K562 (cell line): ENCODE results near the gene PLD1. TPM values are rescaled to one million over a fixed set of nuclear protein-coding genes. Genes with fewer than 3 reads are reported as not detected.

ENCODE experiments used
- BRD9 ChIP-seq: fragments of 450-650 bp; IDR thresholded peaks from 2 replicates; pipeline ENCODE4 v1.6.1; 2018; ENCODE audit warnings: low read depth; ENCODE audit not compliant: partially characterized antibody
- CC2D1A ChIP-seq: fragments of 450-650 bp; IDR thresholded peaks from 2 replicates; pipeline ENCODE4 v1.6.1; 2017; ENCODE audit warnings: mild to moderate bottlenecking
- CCAR2 ChIP-seq: fragments of 200-400 bp; formaldehyde crosslinking; IDR thresholded peaks from 2 replicates; pipeline ENCODE4 v1.6.1; 2017; ENCODE audit warnings: mild to moderate bottlenecking, low read depth, low read length
- CTBP1 ChIP-seq: fragments of 450-650 bp; IDR thresholded peaks from 2 replicates; pipeline ENCODE4 v1.6.1; 2016; ENCODE audit warnings: borderline replicate concordance
- CXXC5 ChIP-seq: fragments of 250-450 bp; sonication (Bioruptor Pico); IDR thresholded peaks from 2 replicates; pipeline ENCODE4 v1.8.0; 2022; ENCODE audit warnings: inconsistent platforms, mild to moderate bottlenecking, moderate library complexity
- E2F3 ChIP-seq: fragments of 250-450 bp; sonication (Bioruptor Pico); IDR thresholded peaks from 2 replicates; pipeline ENCODE4 v1.4.0; 2020; ENCODE audit warnings: mild to moderate bottlenecking
- ETV5 ChIP-seq: sonication (generic); formaldehyde crosslinking; IDR thresholded peaks from 2 replicates; pipeline ENCODE4 v1.4.0; 2020; ENCODE audit warnings: low read depth, mild to moderate bottlenecking, missing genetic modification reagents
- MCM5 ChIP-seq: fragments of 450-650 bp; IDR thresholded peaks from 2 replicates; pipeline ENCODE4 v1.6.1; 2016; ENCODE audit warnings: low read depth
- MTA2 ChIP-seq: fragments of 450-650 bp; IDR thresholded peaks from 2 replicates; pipeline ENCODE4 v1.6.1; 2016; ENCODE audit warnings: low read depth
- PYGO2 ChIP-seq: fragments of 450-650 bp; IDR thresholded peaks from 2 replicates; pipeline ENCODE4 v1.6.1; 2016; ENCODE audit warnings: mild to moderate bottlenecking, missing genetic modification characterization, moderate library complexity, missing compliant biosample characterization
- STAG1 ChIP-seq: sonication (generic); formaldehyde crosslinking; IDR thresholded peaks from 2 replicates; pipeline ENCODE4 v1.5.0; 2020; ENCODE audit warnings: missing genetic modification reagents, borderline replicate concordance
- TFAM ChIP-seq: fragments of 250-450 bp; sonication (Bioruptor Pico); conservative IDR thresholded peaks from 2 replicates; pipeline ENCODE4 v1.5.0; 2021; ENCODE audit warnings: mild to moderate bottlenecking, moderate library complexity
- XRCC5 ChIP-seq: fragments of 200-400 bp; formaldehyde crosslinking; IDR thresholded peaks from 2 replicates; pipeline ENCODE4 v1.6.1; 2017; ENCODE audit warnings: low read depth, mild to moderate bottlenecking, low read length
- polyA plus RNA-seq, 8 experiments: library from polyadenylated mRNA; depleted of rRNA in 4 of 8; stranded (reverse) in 5 of 8; unstranded in 3 of 8; fragments of >200 nt; fragmentation: Nextera tagmentation in 2 of 8; fragmentation: Illumina TruSeq in 1 of 8; extraction: Ambion mirVana in 2 of 8; extraction: Trizol in 1 of 8; gene quantifications; 2 replicates each; pipeline versions ENCODE4 v1.2.1 to v1.2.3, GENCODE V29; 2011 to 2014; ENCODE audit warnings: inconsistent platforms in 1 of 8, missing spikeins in 1 of 8
- total RNA-seq, 7 experiments: library from RNA; depleted of rRNA in 6 of 7; stranded (reverse); fragments of >200 nt in 6 of 7; fragmentation: Illumina TruSeq in 2 of 7; extraction: Trizol in 2 of 7; gene quantifications; 2 replicates each; pipeline versions ENCODE4 v1.2.1 to v1.2.3, GENCODE V29; 2011 to 2021; ENCODE audit warnings: low replicate concordance in 1 of 7
- TF ChIP-seq, protein P1 (sequence below): fragments of 450-650 bp; conservative IDR thresholded peaks from 2 replicates; pipeline ENCODE4 v1.6.1; 2016; ENCODE audit warnings: missing genetic modification characterization, low read depth, mild to moderate bottlenecking, missing compliant biosample characterization, moderate library complexity
- TF ChIP-seq, protein P2 (sequence below): fragments of 450-650 bp; IDR thresholded peaks from 2 replicates; pipeline ENCODE4 v1.6.1; 2018; ENCODE audit not compliant: partially characterized antibody
- TF ChIP-seq, protein P3 (sequence below): fragments of 450-650 bp; IDR thresholded peaks from 2 replicates; pipeline ENCODE4 v1.6.1; 2016
- TF ChIP-seq, protein P4 (sequence below): fragments of 150-350 bp; IDR thresholded peaks from 2 replicates; pipeline ENCODE4 v1.6.1; 2014; ENCODE audit warnings: low read depth, mild to moderate bottlenecking, low read length, borderline replicate concordance
- TF ChIP-seq, protein P5 (sequence below): IDR thresholded peaks from 2 replicates; pipeline ENCODE4 v1.6.1; 2016; ENCODE audit warnings: missing genetic modification characterization, missing compliant biosample characterization

Gene PLD1
- total and polyA plus RNA-seq, 9 of the 15 experiments (the other 6 are each of a cell fraction or from before 2014, with no cell fraction given), result 8.4 to 26.1 (median 18.6) TPM

DNA sequence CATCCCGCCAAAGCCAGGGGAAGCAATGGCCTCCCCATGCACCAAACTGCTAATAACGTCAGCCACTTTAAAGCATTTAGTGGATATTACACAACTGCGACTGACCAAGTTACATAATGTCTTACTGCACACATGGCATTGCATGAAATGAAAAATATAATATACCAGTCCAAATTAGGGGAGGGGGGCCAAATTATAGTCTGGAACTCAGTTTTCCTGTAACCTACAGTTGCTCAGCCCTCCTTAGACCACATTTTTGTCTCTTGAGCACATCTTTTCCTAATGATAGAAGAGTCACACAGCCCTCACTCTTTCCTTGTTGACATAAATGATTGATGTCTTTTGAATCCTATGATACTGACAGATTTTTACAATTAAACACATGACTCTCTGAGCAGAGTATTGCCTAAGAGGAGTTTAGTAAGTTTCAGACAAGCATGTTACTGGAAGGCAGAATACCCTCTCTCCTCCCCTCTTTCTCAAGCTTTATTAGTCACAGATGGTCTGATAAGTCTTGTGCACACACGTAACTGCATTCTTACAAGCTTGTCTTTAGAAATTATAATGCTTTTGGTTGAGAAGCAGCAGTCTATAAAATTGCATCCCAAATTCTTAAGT is 1.1 kb upstream of the PLD1 start (continued):
- TF ChIP-seq XRCC5 (no peak), CTBP1 (0 out of 2 replicates have a peak, but pooled peaks have one; percentile 24), TFAM (CRISPR knock-in tag) (no peak), PYGO2 (tag) (no peak), E2F3 (CRISPR knock-in tag) (no peak), MCM5 (no peak), BRD9 (peak; percentile 27), STAG1 (CRISPR knock-in tag) (no peak), CCAR2 (no peak), CC2D1A (no peak), ETV5 (CRISPR knock-in tag) (no peak), MTA2 (no peak), CXXC5 (no peak)
- TF ChIP-seq, protein P1, sequence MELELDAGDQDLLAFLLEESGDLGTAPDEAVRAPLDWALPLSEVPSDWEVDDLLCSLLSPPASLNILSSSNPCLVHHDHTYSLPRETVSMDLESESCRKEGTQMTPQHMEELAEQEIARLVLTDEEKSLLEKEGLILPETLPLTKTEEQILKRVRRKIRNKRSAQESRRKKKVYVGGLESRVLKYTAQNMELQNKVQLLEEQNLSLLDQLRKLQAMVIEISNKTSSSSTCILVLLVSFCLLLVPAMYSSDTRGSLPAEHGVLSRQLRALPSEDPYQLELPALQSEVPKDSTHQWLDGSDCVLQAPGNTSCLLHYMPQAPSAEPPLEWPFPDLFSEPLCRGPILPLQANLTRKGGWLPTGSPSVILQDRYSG (tag), result no peak
- TF ChIP-seq, protein P2, sequence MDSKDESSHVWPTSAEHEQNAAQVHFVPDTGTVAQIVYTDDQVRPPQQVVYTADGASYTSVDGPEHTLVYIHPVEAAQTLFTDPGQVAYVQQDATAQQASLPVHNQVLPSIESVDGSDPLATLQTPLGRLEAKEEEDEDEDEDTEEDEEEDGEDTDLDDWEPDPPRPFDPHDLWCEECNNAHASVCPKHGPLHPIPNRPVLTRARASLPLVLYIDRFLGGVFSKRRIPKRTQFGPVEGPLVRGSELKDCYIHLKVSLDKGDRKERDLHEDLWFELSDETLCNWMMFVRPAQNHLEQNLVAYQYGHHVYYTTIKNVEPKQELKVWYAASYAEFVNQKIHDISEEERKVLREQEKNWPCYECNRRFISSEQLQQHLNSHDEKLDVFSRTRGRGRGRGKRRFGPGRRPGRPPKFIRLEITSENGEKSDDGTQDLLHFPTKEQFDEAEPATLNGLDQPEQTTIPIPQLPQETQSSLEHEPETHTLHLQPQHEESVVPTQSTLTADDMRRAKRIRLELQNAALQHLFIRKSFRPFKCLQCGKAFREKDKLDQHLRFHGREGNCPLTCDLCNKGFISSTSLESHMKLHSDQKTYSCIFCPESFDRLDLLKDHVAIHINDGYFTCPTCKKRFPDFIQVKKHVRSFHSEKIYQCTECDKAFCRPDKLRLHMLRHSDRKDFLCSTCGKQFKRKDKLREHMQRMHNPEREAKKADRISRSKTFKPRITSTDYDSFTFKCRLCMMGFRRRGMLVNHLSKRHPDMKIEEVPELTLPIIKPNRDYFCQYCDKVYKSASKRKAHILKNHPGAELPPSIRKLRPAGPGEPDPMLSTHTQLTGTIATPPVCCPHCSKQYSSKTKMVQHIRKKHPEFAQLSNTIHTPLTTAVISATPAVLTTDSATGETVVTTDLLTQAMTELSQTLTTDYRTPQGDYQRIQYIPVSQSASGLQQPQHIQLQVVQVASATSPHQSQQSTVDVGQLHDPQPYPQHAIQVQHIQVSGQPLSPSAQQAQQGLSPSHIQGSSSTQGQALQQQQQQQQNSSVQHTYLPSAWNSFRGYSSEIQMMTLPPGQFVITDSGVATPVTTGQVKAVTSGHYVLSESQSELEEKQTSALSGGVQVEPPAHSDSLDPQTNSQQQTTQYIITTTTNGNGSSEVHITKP, result no peak
- TF ChIP-seq, protein P3, sequence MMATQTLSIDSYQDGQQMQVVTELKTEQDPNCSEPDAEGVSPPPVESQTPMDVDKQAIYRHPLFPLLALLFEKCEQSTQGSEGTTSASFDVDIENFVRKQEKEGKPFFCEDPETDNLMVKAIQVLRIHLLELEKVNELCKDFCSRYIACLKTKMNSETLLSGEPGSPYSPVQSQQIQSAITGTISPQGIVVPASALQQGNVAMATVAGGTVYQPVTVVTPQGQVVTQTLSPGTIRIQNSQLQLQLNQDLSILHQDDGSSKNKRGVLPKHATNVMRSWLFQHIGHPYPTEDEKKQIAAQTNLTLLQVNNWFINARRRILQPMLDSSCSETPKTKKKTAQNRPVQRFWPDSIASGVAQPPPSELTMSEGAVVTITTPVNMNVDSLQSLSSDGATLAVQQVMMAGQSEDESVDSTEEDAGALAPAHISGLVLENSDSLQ, result peak; percentile 95
- TF ChIP-seq, protein P4, sequence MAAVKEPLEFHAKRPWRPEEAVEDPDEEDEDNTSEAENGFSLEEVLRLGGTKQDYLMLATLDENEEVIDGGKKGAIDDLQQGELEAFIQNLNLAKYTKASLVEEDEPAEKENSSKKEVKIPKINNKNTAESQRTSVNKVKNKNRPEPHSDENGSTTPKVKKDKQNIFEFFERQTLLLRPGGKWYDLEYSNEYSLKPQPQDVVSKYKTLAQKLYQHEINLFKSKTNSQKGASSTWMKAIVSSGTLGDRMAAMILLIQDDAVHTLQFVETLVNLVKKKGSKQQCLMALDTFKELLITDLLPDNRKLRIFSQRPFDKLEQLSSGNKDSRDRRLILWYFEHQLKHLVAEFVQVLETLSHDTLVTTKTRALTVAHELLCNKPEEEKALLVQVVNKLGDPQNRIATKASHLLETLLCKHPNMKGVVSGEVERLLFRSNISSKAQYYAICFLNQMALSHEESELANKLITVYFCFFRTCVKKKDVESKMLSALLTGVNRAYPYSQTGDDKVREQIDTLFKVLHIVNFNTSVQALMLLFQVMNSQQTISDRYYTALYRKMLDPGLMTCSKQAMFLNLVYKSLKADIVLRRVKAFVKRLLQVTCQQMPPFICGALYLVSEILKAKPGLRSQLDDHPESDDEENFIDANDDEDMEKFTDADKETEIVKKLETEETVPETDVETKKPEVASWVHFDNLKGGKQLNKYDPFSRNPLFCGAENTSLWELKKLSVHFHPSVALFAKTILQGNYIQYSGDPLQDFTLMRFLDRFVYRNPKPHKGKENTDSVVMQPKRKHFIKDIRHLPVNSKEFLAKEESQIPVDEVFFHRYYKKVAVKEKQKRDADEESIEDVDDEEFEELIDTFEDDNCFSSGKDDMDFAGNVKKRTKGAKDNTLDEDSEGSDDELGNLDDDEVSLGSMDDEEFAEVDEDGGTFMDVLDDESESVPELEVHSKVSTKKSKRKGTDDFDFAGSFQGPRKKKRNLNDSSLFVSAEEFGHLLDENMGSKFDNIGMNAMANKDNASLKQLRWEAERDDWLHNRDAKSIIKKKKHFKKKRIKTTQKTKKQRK, result no peak
- TF ChIP-seq, protein P5, sequence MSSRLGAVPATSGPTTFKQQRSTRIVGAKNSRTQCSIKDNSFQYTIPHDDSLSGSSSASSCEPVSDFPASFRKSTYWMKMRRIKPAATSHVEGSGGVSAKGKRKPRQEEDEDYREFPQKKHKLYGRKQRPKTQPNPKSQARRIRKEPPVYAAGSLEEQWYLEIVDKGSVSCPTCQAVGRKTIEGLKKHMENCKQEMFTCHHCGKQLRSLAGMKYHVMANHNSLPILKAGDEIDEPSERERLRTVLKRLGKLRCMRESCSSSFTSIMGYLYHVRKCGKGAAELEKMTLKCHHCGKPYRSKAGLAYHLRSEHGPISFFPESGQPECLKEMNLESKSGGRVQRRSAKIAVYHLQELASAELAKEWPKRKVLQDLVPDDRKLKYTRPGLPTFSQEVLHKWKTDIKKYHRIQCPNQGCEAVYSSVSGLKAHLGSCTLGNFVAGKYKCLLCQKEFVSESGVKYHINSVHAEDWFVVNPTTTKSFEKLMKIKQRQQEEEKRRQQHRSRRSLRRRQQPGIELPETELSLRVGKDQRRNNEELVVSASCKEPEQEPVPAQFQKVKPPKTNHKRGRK (tag), result no peak
